GM12878 (cell line): ENCODE measurements around the gene PXT1. TPM values are rescaled to one million over a fixed set of nuclear protein-coding genes. Genes with fewer than 3 reads are reported as not detected.

Experiments used
- CREM ChIP-seq: IDR thresholded peaks from 2 replicates; pipeline ENCODE4 v1.6.1; 2014; ENCODE audit warnings: antibody characterized with exemption, low read depth
- ESRRA ChIP-seq: IDR thresholded peaks from 2 replicates; pipeline ENCODE4 v1.6.1; 2012; ENCODE audit warnings: mild to moderate bottlenecking, low read length, improper control_type of control experiment
- FOXM1 ChIP-seq: IDR thresholded peaks from 2 replicates; pipeline ENCODE4 v1.6.1; 2012; ENCODE audit warnings: low read depth, mild to moderate bottlenecking, inconsistent platforms, low read length, moderate library complexity
- HDAC2 ChIP-seq: fragments of 200-600 bp; sonication (generic); IDR thresholded peaks from 2 replicates; pipeline ENCODE4 v1.6.1; 2017
- KLF5 ChIP-seq: fragments of 450-650 bp; IDR thresholded peaks from 2 replicates; pipeline ENCODE4 v1.6.1; 2014; ENCODE audit warnings: mild to moderate bottlenecking; ENCODE audit not compliant: partially characterized antibody
- MEF2A ChIP-seq: IDR thresholded peaks from 2 replicates; pipeline ENCODE4 v1.6.1; 2011; ENCODE audit warnings: low read depth, mild to moderate bottlenecking, low read length, moderate library complexity; ENCODE audit not compliant: insufficient read depth
- NBN ChIP-seq: fragments of 450-650 bp; IDR thresholded peaks from 2 replicates; pipeline ENCODE4 v1.6.1; 2016
- SMAD1 ChIP-seq: fragments of 450-650 bp; IDR thresholded peaks from 2 replicates; pipeline ENCODE4 v1.6.1; 2018; ENCODE audit warnings: mild to moderate bottlenecking, low read depth; ENCODE audit not compliant: partially characterized antibody
- SPI1 ChIP-seq: IDR thresholded peaks from 2 replicates; pipeline ENCODE4 v1.6.1; 2011; ENCODE audit warnings: low read depth, mild to moderate bottlenecking, low read length, moderate library complexity, borderline replicate concordance; ENCODE audit not compliant: insufficient read depth
- STAT1 ChIP-seq: fragments of 450-650 bp; conservative IDR thresholded peaks from 2 replicates; pipeline ENCODE4 v1.6.1; 2014; ENCODE audit warnings: antibody characterized with exemption, mild to moderate bottlenecking
- SUZ12 ChIP-seq: fragments of 200-600 bp; sonication (generic); IDR thresholded peaks from one replicate; pipeline ENCODE4 v1.6.1; 2018; ENCODE audit warnings: antibody characterized with exemption, mild to moderate bottlenecking; ENCODE audit not compliant: unreplicated experiment
- polyA plus RNA-seq, 11 experiments: library from polyadenylated mRNA; depleted of rRNA in 4 of 11; unstranded in 6 of 11; stranded (reverse) in 5 of 11; fragments of >200 nt; fragmentation: Nextera tagmentation in 4 of 11; fragmentation: Illumina TruSeq in 1 of 11; extraction: Ambion mirVana in 4 of 11; extraction: Trizol in 1 of 11; gene quantifications; 1 replicate in 1 of 11; 2 replicates in 10 of 11; pipeline versions ENCODE4 v1.2.1 to v1.2.3, GENCODE V29; 2011 to 2016; ENCODE audit warnings: inconsistent platforms in 2 of 11, missing spikeins in 2 of 11, low read depth in 1 of 11
- total RNA-seq, 4 experiments: library from RNA; depleted of rRNA in 3 of 4; stranded (reverse); fragments of >200 nt in 3 of 4; fragmentation: Illumina TruSeq in 1 of 4; extraction: Trizol in 1 of 4; gene quantifications; 2 replicates each; pipeline versions ENCODE4 v1.2.1 to v1.2.3, GENCODE V29; 2013 to 2021
- TF ChIP-seq, protein P1 (sequence below): IDR thresholded peaks from 2 replicates; pipeline ENCODE4 v1.6.1; 2011; ENCODE audit warnings: borderline replicate concordance, low read depth, mild to moderate bottlenecking, moderate library complexity, mixed read lengths, low read length; ENCODE audit not compliant: insufficient read depth; ENCODE audit errors: extremely low read length
- TF ChIP-seq, protein P2 (sequence below): fragments of 450-650 bp; conservative IDR thresholded peaks from 2 replicates; pipeline ENCODE4 v1.6.1; 2017; ENCODE audit warnings: mild to moderate bottlenecking, moderate library complexity
- TF ChIP-seq, protein P3 (sequence below): fragments of 450-650 bp; formaldehyde crosslinking; IDR thresholded peaks from 2 replicates; pipeline ENCODE4 v1.4.0; 2022; ENCODE audit warnings: mild to moderate bottlenecking, moderate library complexity
- TF ChIP-seq, protein P4 (sequence below): fragments of 450-650 bp; IDR thresholded peaks from 2 replicates; pipeline ENCODE4 v1.6.1; 2016; ENCODE audit warnings: mild to moderate bottlenecking, moderate library complexity, borderline replicate concordance
- TF ChIP-seq, protein P5 (sequence below): fragments of 450-650 bp; formaldehyde crosslinking; IDR thresholded peaks from 2 replicates; pipeline ENCODE4 v1.5.0; 2022; ENCODE audit warnings: mild to moderate bottlenecking, missing genetic modification characterization

PXT1 gene
- total and polyA plus RNA-seq, 10 of the 15 experiments (the other 5 are each of a cell fraction or from before 2014, with no cell fraction given): 0.27 to 2.9 (median 0.50) TPM

DNA sequence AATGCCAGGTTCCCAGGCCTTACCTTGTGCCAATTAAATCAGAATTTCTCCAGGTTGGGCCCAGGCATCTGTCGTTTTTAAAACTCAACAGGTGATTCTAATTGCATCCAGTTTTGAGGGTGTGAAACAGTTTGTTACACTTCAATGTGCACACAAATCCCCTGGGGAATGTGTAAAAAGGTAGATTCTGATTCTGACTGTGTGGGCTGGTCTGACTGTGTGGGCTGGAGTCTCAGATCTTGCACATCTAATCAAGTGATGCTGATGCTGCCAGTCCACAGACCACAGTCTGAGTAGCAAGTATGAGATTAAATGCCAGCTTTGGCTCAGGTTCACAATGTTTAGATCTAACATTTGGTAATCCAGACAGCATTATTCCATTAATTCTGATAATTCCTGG, 42.7 kb downstream of the PXT1 start (continued):
- TF ChIP-seq, protein P1, sequence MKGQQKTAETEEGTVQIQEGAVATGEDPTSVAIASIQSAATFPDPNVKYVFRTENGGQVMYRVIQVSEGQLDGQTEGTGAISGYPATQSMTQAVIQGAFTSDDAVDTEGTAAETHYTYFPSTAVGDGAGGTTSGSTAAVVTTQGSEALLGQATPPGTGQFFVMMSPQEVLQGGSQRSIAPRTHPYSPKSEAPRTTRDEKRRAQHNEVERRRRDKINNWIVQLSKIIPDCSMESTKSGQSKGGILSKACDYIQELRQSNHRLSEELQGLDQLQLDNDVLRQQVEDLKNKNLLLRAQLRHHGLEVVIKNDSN: no peak
- TF ChIP-seq CREM: 0 out of 2 replicates have a peak, but pooled peaks have one; percentile 15
- 0 out of 2 replicates have a peak, but pooled peaks have one; percentile 47 for TF ChIP-seq NBN
- TF ChIP-seq HDAC2: no peak
- TF ChIP-seq, protein P2, sequence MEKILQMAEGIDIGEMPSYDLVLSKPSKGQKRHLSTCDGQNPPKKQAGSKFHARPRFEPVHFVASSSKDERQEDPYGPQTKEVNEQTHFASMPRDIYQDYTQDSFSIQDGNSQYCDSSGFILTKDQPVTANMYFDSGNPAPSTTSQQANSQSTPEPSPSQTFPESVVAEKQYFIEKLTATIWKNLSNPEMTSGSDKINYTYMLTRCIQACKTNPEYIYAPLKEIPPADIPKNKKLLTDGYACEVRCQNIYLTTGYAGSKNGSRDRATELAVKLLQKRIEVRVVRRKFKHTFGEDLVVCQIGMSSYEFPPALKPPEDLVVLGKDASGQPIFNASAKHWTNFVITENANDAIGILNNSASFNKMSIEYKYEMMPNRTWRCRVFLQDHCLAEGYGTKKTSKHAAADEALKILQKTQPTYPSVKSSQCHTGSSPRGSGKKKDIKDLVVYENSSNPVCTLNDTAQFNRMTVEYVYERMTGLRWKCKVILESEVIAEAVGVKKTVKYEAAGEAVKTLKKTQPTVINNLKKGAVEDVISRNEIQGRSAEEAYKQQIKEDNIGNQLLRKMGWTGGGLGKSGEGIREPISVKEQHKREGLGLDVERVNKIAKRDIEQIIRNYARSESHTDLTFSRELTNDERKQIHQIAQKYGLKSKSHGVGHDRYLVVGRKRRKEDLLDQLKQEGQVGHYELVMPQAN: no peak
- no peak for TF ChIP-seq MEF2A
- TF ChIP-seq KLF5: no peak
- TF ChIP-seq, protein P3, sequence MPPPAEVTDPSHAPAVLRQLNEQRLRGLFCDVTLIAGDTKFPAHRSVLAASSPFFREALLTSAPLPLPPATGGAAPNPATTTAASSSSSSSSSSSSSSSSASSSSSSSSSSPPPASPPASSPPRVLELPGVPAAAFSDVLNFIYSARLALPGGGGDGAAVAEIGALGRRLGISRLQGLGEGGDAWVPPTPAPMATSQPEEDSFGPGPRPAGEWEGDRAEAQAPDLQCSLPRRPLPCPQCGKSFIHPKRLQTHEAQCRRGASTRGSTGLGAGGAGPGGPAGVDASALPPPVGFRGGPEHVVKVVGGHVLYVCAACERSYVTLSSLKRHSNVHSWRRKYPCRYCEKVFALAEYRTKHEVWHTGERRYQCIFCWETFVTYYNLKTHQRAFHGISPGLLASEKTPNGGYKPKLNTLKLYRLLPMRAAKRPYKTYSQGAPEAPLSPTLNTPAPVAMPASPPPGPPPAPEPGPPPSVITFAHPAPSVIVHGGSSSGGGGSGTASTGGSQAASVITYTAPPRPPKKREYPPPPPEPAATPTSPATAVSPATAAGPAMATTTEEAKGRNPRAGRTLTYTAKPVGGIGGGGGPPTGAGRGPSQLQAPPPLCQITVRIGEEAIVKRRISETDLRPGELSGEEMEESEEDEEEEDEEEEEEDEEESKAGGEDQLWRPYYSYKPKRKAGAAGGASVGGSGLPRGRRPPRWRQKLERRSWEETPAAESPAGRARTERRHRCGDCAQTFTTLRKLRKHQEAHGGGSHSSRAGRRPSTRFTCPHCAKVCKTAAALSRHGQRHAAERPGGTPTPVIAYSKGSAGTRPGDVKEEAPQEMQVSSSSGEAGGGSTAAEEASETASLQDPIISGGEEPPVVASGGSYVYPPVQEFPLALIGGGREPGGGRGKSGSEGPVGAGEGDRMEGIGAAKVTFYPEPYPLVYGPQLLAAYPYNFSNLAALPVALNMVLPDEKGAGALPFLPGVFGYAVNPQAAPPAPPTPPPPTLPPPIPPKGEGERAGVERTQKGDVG (CRISPR knock-in tag): no peak
- no peak for TF ChIP-seq SMAD1
- no peak for TF ChIP-seq STAT1
- TF ChIP-seq SUZ12: no peak
- TF ChIP-seq ESRRA: no peak
- TF ChIP-seq FOXM1: peak; percentile 42; the same call in 1 of the 2 replicates
- no peak for TF ChIP-seq SPI1
- TF ChIP-seq, protein P4, sequence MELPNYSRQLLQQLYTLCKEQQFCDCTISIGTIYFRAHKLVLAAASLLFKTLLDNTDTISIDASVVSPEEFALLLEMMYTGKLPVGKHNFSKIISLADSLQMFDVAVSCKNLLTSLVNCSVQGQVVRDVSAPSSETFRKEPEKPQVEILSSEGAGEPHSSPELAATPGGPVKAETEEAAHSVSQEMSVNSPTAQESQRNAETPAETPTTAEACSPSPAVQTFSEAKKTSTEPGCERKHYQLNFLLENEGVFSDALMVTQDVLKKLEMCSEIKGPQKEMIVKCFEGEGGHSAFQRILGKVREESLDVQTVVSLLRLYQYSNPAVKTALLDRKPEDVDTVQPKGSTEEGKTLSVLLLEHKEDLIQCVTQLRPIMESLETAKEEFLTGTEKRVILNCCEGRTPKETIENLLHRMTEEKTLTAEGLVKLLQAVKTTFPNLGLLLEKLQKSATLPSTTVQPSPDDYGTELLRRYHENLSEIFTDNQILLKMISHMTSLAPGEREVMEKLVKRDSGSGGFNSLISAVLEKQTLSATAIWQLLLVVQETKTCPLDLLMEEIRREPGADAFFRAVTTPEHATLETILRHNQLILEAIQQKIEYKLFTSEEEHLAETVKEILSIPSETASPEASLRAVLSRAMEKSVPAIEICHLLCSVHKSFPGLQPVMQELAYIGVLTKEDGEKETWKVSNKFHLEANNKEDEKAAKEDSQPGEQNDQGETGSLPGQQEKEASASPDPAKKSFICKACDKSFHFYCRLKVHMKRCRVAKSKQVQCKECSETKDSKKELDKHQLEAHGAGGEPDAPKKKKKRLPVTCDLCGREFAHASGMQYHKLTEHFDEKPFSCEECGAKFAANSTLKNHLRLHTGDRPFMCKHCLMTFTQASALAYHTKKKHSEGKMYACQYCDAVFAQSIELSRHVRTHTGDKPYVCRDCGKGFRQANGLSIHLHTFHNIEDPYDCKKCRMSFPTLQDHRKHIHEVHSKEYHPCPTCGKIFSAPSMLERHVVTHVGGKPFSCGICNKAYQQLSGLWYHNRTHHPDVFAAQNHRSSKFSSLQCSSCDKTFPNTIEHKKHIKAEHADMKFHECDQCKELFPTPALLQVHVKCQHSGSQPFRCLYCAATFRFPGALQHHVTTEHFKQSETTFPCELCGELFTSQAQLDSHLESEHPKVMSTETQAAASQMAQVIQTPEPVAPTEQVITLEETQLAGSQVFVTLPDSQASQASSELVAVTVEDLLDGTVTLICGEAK: no peak
- TF ChIP-seq, protein P5, sequence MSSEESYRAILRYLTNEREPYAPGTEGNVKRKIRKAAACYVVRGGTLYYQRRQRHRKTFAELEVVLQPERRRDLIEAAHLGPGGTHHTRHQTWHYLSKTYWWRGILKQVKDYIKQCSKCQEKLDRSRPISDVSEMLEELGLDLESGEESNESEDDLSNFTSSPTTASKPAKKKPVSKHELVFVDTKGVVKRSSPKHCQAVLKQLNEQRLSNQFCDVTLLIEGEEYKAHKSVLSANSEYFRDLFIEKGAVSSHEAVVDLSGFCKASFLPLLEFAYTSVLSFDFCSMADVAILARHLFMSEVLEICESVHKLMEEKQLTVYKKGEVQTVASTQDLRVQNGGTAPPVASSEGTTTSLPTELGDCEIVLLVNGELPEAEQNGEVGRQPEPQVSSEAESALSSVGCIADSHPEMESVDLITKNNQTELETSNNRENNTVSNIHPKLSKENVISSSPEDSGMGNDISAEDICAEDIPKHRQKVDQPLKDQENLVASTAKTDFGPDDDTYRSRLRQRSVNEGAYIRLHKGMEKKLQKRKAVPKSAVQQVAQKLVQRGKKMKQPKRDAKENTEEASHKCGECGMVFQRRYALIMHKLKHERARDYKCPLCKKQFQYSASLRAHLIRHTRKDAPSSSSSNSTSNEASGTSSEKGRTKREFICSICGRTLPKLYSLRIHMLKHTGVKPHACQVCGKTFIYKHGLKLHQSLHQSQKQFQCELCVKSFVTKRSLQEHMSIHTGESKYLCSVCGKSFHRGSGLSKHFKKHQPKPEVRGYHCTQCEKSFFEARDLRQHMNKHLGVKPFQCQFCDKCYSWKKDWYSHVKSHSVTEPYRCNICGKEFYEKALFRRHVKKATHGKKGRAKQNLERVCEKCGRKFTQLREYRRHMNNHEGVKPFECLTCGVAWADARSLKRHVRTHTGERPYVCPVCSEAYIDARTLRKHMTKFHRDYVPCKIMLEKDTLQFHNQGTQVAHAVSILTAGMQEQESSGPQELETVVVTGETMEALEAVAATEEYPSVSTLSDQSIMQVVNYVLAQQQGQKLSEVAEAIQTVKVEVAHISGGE (CRISPR knock-in tag): no peak
